CD1c-positive myeloid dendritic cell (primary cell): Measurements from ENCODE around the gene CACTIN.
"Not testable (repeated sequence)": the region's sequence is repeated elsewhere in the genome, so short reads cannot be mapped to it uniquely, and the experiment has no call there.

ENCODE experiments used
- DNase-seq: peaks from one replicate; pipeline ENCODE4 v3.0.0-alpha.2; 2016; ENCODE audit errors: extremely low spot score

Gene CACTIN

GRCh38 chr19:3590991-3591659 lies 35.5 kb downstream of the CACTIN start:
- DNase-seq = no peak

- DNase-seq = no peak
Measured at GRCh38 chr19:3589949-3590348, 36.6 kb downstream of the CACTIN start.

- no peak for DNase-seq
Measured at GRCh38 chr19:3589439-3589838, 37.2 kb downstream of the CACTIN start.

GRCh38 chr19:3586707-3587346 lies 39.8 kb downstream of the CACTIN start:
- DNase-seq = no peak

- DNase-seq = no peak
Measured at GRCh38 chr19:3586127-3586626, 40.4 kb downstream of the CACTIN start.

- DNase-seq = peak; percentile 28
Measured at GRCh38 chr19:3585301-3586126, 41.1 kb downstream of the CACTIN start, which contains the start of gene GIPC3. GIPC3 (plus strand) TSS chr19:3585478; CDS start chr19:3585598, 120 bp downstream.

- DNase-seq = not testable (repeated sequence)
Measured at GRCh38 chr19:3584036-3584802, 42.4 kb downstream of the CACTIN start.

- not testable (repeated sequence) for DNase-seq
Measured at GRCh38 chr19:3581792-3582191, 44.8 kb downstream of the CACTIN start.

GRCh38 chr19:3580156-3580934 lies 46.2 kb downstream of the CACTIN start:
- DNase-seq = peak; percentile 79

GRCh38 chr19:3578390-3578789 lies 48.2 kb downstream of the CACTIN start:
- DNase-seq = no peak

GRCh38 chr19:3577723-3578344 lies 48.8 kb downstream of the CACTIN start:
- no peak for DNase-seq

- DNase-seq = peak; percentile 53
Measured at GRCh38 chr19:3576696-3577443, 49.7 kb downstream of the CACTIN start.

- no peak for DNase-seq
Measured at GRCh38 chr19:3575949-3576673, 50.5 kb downstream of the CACTIN start.

- no peak for DNase-seq
Measured at GRCh38 chr19:3575260-3575741, 51.3 kb downstream of the CACTIN start.

- DNase-seq = peak; percentile 98
Measured at GRCh38 chr19:3573858-3574637, 52.5 kb downstream of the CACTIN start.

- no peak for DNase-seq
Measured at GRCh38 chr19:3573162-3573857, 53.3 kb downstream of the CACTIN start.

- no peak for DNase-seq
Measured at GRCh38 chr19:3572855-3573161, 53.8 kb downstream of the CACTIN start, which contains the start of gene HMG20B. HMG20B (plus strand) TSS chr19:3572944; CDS start chr19:3573310, 366 bp downstream.
